ENCODE results near the gene NHSL2. TPM values are rescaled to one million over a fixed set of nuclear protein-coding genes. Genes with fewer than 3 reads are reported as not detected.

The NHSL2 gene
- total and polyA plus RNA-seq, 8 donors = 7.0 to 15.3 (median 9.5) TPM

DNA sequence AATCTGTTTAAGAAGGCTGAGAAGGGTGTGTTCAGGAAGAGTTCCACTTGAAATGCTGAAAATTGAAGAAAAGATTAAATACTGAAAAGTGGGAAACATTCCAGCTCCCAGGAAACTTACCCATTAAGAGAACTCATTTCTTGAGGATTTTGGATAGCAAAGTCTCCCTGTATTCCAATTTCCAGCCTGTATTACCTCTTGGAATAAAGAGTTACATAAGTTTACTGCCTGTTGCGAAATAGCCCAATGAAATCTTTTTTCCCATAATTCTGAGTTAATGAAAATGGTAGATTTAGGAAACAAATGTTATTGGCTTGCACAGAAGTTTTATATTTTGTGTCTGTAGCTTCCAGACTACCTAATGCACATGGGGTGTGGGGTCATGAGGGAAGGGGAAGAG is 12.0 kb downstream of the NHSL2 start:
- Histone ChIP-seq H3K36me3 (no peaks in the 10 kb centered on the region), H3K27me3 (no peaks in the 10 kb centered on the region), H3K27ac (no peak overlapping the region), H3K4me3 (no peak overlapping the region), H3K4me1 (peaks cover 0 to 3% of the 10 kb centered on the region in 2 donors), H3K9me3 (no peaks in the 10 kb centered on the region)
- ATAC-seq = no peak
- no peak for DNase-seq
- intact Hi-C loops (cut with DNase I) = no loop called here
- TF ChIP-seq CTCF (IDR thresholded peaks at IDR 0.05) = no peak

DNA sequence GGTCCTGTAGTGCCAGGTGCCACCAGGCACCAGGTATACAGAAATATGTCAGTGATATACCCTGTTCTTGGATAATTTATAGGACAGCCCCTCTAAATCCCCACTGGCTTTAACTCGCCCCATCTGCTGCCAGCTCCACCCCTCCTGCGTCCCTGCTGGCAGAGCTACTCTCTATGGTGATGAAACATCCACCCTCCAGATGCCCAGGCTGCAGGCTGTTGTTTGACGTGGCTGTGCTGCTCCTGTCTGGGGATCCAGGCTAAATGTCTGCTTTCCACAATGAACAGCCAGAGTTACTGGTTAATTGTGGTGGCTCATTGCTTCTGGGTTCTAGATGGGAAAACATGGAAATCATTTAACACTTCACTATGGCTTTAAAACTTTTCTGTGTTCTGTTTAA is 12.9 kb downstream of the NHSL2 start:
- peaks cover 0 to 3% of the 10 kb centered on the region in 2 donors for H3K4me1 ChIP-seq
- no peak overlapping the region for H3K27ac ChIP-seq
- H3K36me3 ChIP-seq = no peaks in the 10 kb centered on the region
- no peak for TF ChIP-seq CTCF (IDR thresholded peaks at IDR 0.05)
- no peak overlapping the region for H3K4me3 ChIP-seq
- no peak for ATAC-seq
- no peaks in the 10 kb centered on the region for H3K27me3 ChIP-seq
- no peak for DNase-seq
- H3K9me3 ChIP-seq = no peaks in the 10 kb centered on the region
- intact Hi-C loops (cut with DNase I) = no loop called here

DNA sequence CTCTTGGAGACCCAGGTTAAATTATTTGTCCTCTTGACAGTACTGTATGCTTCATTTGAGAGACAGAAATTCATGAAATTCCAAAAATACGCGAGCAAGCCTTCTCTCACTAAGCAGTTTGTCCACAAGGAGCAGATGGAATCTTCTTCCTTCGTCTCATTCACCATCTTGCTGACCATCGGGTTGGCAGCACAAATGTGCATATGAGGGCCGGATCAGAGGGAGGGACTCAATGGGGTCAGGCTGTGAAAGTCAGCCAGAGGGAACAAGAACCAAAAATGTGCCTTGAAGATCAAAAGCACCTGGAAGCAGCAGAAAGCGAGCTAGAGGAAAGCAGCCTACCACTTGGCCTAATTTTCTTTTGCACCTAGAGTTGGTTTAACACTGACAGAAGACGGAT is 16.4 kb downstream of the NHSL2 start:
- Histone ChIP-seq H3K36me3 (no peaks in the 10 kb centered on the region), H3K4me3 (no peak overlapping the region), H3K27ac (no peak overlapping the region), H3K9me3 (no peaks in the 10 kb centered on the region), H3K4me1 (peaks cover 0 to 3% of the 10 kb centered on the region in 2 donors), H3K27me3 (no peaks in the 10 kb centered on the region)
- ATAC-seq (no peak), DNase-seq (no peak)
- intact Hi-C loops (cut with DNase I) = no loop called here
- no peak for TF ChIP-seq CTCF (IDR thresholded peaks at IDR 0.05)

DNA sequence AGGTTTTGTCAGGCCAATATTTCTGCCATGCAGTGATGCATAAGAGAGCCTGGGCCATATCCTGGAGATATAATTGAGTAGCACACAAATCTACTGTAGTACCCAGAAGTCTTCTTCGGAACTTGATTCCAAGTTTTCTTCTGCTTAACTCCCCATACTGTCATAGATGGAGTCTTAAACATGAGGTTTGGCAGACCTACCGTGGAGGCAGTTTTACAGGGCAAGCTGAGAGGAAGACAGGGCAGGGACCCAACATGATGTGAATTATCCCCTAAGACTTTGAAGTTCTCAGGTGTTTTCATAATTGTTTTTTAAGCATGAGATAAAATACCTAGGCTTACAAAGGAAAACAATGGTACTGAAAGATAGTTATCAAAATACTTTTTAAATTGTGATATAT is 18.2 kb downstream of the NHSL2 start:
- Histone ChIP-seq H3K27me3 (no peaks in the 10 kb centered on the region), H3K4me1 (peaks cover 0 to 3% of the 10 kb centered on the region in 2 donors)
- ATAC-seq = no peak

GRCh38 chrX:71930298-71930697 is 19.7 kb downstream of the NHSL2 start:
- H3K9me3 ChIP-seq = no peaks in the 10 kb centered on the region
- DNase-seq = no peak
- no peaks in the 10 kb centered on the region for H3K4me1 ChIP-seq
- no peak for ATAC-seq
- intact Hi-C loops (cut with DNase I) = no loop called here
- peaks cover 0 to 10% of the 10 kb centered on the region in 2 donors for H3K27me3 ChIP-seq
- no peak overlapping the region for H3K27ac ChIP-seq
- no peak overlapping the region for H3K4me3 ChIP-seq
- TF ChIP-seq CTCF (IDR thresholded peaks at IDR 0.05) = no peak
- no peaks in the 10 kb centered on the region for H3K36me3 ChIP-seq

More for the DNA sequence above, 18.2 kb downstream of the NHSL2 start:
- intact Hi-C loops (cut with DNase I) = no loop called here
- no peaks in the 10 kb centered on the region for H3K36me3 ChIP-seq
- H3K9me3 ChIP-seq = no peaks in the 10 kb centered on the region
- no peak for DNase-seq
- no peak overlapping the region for H3K4me3 ChIP-seq
- no peak overlapping the region for H3K27ac ChIP-seq
- no peak for TF ChIP-seq CTCF (IDR thresholded peaks at IDR 0.05)

Measured in left lung (tissue), 10 donors.